CD14-positive monocyte (primary cell): Measurements from ENCODE around the gene ADGRL4. TPM values are rescaled to one million over a fixed set of nuclear protein-coding genes. Genes with fewer than 3 reads are reported as not detected.

ENCODE experiments used
- DNase-seq, 3 donors: peaks; one replicate each; pipeline ENCODE4 v3.0.0-alpha.2; 2011 to 2022
- H2AFZ ChIP-seq: 2 replicates; pipeline ENCODE4 v1.6.0; 2012; ENCODE audit warnings: mild to moderate bottlenecking, low read depth, low read length, inconsistent platforms; ENCODE audit not compliant: insufficient read depth, poor library complexity, severe bottlenecking
- H3K27ac ChIP-seq, 2 donors: 1 replicate in 1 of 2; 2 replicates in 1 of 2; pipeline ENCODE4 v1.5.1; 2012 to 2013; ENCODE audit warnings: low read length in 2 of 2, control low read depth in 1 of 2, inconsistent platforms in 1 of 2, low read depth in 1 of 2, mild to moderate bottlenecking in 1 of 2
- H3K27me3 ChIP-seq, 2 donors: one replicate each; pipeline versions ENCODE4 v1.6.0 to v1.6.1; 2011 to 2013; ENCODE audit warnings: low read length in 2 of 2; ENCODE audit not compliant: control insufficient read depth in 2 of 2, insufficient read depth in 2 of 2
- H3K36me3 ChIP-seq, 2 donors: replicated peaks in 1 of 2; 1 replicate in 1 of 2; 2 replicates in 1 of 2; pipeline versions ENCODE4 v1.5.1 to v1.6.1; 2012 to 2013; ENCODE audit warnings: low read length in 2 of 2, control low read depth in 1 of 2, inconsistent platforms in 1 of 2, mild to moderate bottlenecking in 1 of 2; ENCODE audit not compliant: insufficient read depth in 2 of 2, control insufficient read depth in 1 of 2
- H3K4me1 ChIP-seq, 2 donors: 1 replicate in 1 of 2; 2 replicates in 1 of 2; pipeline versions ENCODE4 v1.5.1 to v1.6.1; 2012 to 2013; ENCODE audit warnings: low read length in 2 of 2, control low read depth in 1 of 2, inconsistent platforms in 1 of 2, mild to moderate bottlenecking in 1 of 2, moderate library complexity in 1 of 2; ENCODE audit not compliant: insufficient read depth in 2 of 2, control insufficient read depth in 1 of 2
- H3K4me2 ChIP-seq: replicated peaks from 2 replicates; pipeline ENCODE3; 2012; ENCODE audit warnings: low read length, moderate library complexity, mild to moderate bottlenecking; ENCODE audit not compliant: poor library complexity, severe bottlenecking; ENCODE audit errors: extremely low read depth
- H3K4me3 ChIP-seq, 3 experiments: fragments of 200-600 bp in 1 of 3; sonication (generic) in 1 of 3; replicated peaks in 1 of 3; 1 replicate in 2 of 3; 2 replicates in 1 of 3; pipeline ENCODE4 v1.5.1; 2011 to 2013; ENCODE audit warnings: low read length in 3 of 3, mild to moderate bottlenecking in 3 of 3, control low read depth in 2 of 3, low read depth in 2 of 3, inconsistent platforms in 1 of 3, moderate library complexity in 1 of 3
- H3K79me2 ChIP-seq: 2 replicates; pipeline ENCODE4 v1.6.0; 2012; ENCODE audit warnings: mild to moderate bottlenecking, control low read depth, inconsistent platforms, low read length, moderate library complexity; ENCODE audit not compliant: insufficient read depth
- H3K9ac ChIP-seq: 2 replicates; pipeline ENCODE4 v1.6.0; 2017; ENCODE audit warnings: low read length, mild to moderate bottlenecking; ENCODE audit not compliant: insufficient read depth, poor library complexity, severe bottlenecking
- H3K9me3 ChIP-seq, 2 donors: replicated peaks in 1 of 2; 1 replicate in 1 of 2; 2 replicates in 1 of 2; pipeline versions ENCODE4 v1.5.1 to v1.6.1; 2012 to 2013; ENCODE audit warnings: low read length in 2 of 2, control low read depth in 1 of 2; ENCODE audit not compliant: control insufficient read depth in 1 of 2, insufficient read depth in 1 of 2
- H4K20me1 ChIP-seq: 2 replicates; pipeline ENCODE4 v1.6.0; 2012; ENCODE audit warnings: mild to moderate bottlenecking, low read length, control low read depth, moderate library complexity; ENCODE audit not compliant: insufficient read depth
- H3K27ac Mint-ChIP-seq, 7 donors: one replicate each; pipeline ENCODE4 v1.8.0; 2020; ENCODE audit warnings: mild to moderate bottlenecking in 7 of 7, mixed read lengths in 7 of 7, moderate library complexity in 6 of 7, inconsistent platforms in 2 of 7
- H3K27me3 Mint-ChIP-seq, 3 donors: one replicate each; pipeline ENCODE4 v1.8.0; 2021 to 2022; ENCODE audit warnings: low read depth in 3 of 3, mild to moderate bottlenecking in 3 of 3, mixed read lengths in 3 of 3, moderate library complexity in 3 of 3, inconsistent platforms in 1 of 3
- H3K36me3 Mint-ChIP-seq, 2 donors: one replicate each; pipeline ENCODE4 v1.8.0; 2020; ENCODE audit warnings: mixed read lengths in 2 of 2, inconsistent platforms in 1 of 2, mild to moderate bottlenecking in 1 of 2
- H3K4me1 Mint-ChIP-seq: one replicate; pipeline ENCODE4 v1.8.0; 2020; ENCODE audit warnings: mild to moderate bottlenecking, mixed read lengths
- H3K4me3 Mint-ChIP-seq, 2 donors: one replicate each; pipeline ENCODE4 v1.8.0; 2020; ENCODE audit warnings: mild to moderate bottlenecking in 2 of 2, mixed read lengths in 2 of 2, moderate library complexity in 1 of 2
- H3K9me3 Mint-ChIP-seq, 7 donors: one replicate each; pipeline ENCODE4 v1.8.0; 2020 to 2022; ENCODE audit warnings: mixed read lengths in 7 of 7, mild to moderate bottlenecking in 6 of 7, moderate library complexity in 6 of 7, inconsistent platforms in 2 of 7
- CTCF ChIP-seq: fragments of 200-600 bp; IDR thresholded peaks from one replicate; pipeline ENCODE4 v1.8.0; 2022; ENCODE audit warnings: antibody characterized with exemption, mild to moderate bottlenecking
- WGBS: methylation state at CpG from one replicate; pipeline ENCODE4 v1.1.5; 2013; ENCODE audit warnings: missing lambda C conversion rate; ENCODE audit not compliant: insufficient coverage; 5-methylcytosine and 5-hydroxymethylcytosine counted together
- intact Hi-C, 2 donors: fragments of 100-400 bp; cut with micrococcal nuclease; formaldehyde crosslinking; loops; one replicate each; pipeline versions ENCODE4 v1.15.0 to v1.15.1; 2023
- polyA plus RNA-seq, 3 donors: library from polyadenylated mRNA; depleted of rRNA in 1 of 3; unstranded in 2 of 3; stranded (reverse) in 1 of 3; fragments of 300-500 nt in 2 of 3; fragments of >200 nt in 1 of 3; fragmentation: Illumina TruSeq in 2 of 3; gene quantifications; 1 replicate in 2 of 3; 2 replicates in 1 of 3; pipeline ENCODE4 v1.2.3, GENCODE V29; 2012 to 2021

Gene ADGRL4
- polyA plus RNA-seq, 3 donors, result not detected

- WGBS, result 0% methylated on average over 1 of the region's 2 CpGs
- Histone ChIP-seq H3K4me1 (peaks cover 9 to 19% of the 10 kb centered on the region in 2 donors), H3K9ac (no peak overlapping the region), H3K4me2 (no peak overlapping the region), H3K79me2 (no peaks in the 10 kb centered on the region), H4K20me1 (no peaks in the 10 kb centered on the region), H3K4me3 (no peak overlapping the region), H2AFZ (no peak overlapping the region), H3K27me3 (no peaks in the 10 kb centered on the region), H3K9me3 (no peaks in the 10 kb centered on the region), H3K27ac (no peak overlapping the region), H3K36me3 (no peaks in the 10 kb centered on the region)
- intact Hi-C loops, result no loop called here
- H3K36me3 Mint-ChIP-seq, result no peaks in the 10 kb centered on the region
- TF ChIP-seq CTCF, result no peak
- no peak overlapping the region for H3K4me3 Mint-ChIP-seq
- peak in 1 of 3 donors; percentile 0 for DNase-seq
- H3K27me3 Mint-ChIP-seq, result no peaks in the 10 kb centered on the region
- peaks cover 0 to 6% (median 0%) of the 10 kb centered on the region in 7 donors for H3K9me3 Mint-ChIP-seq
- H3K4me1 Mint-ChIP-seq, result peaks cover 32% of the 10 kb centered on the region
- no peak overlapping the region for H3K27ac Mint-ChIP-seq
Observed at GRCh38 chr1:78913950-78914349, 92.6 kb downstream of the ADGRL4 start.

GRCh38 chr1:78911956-78912880 is 94.3 kb downstream of the ADGRL4 start:
- Mint-ChIP-seq H3K27ac (peak overlapping the region in 5 of 7 donors; percentile 7 to 57 (median 39)), H3K4me3 (peak overlapping the region in 1 of 2 donors; percentile 72), H3K9me3 (peaks cover 0 to 6% (median 2%) of the 10 kb centered on the region in 7 donors), H3K36me3 (no peaks in the 10 kb centered on the region), H3K27me3 (no peaks in the 10 kb centered on the region), H3K4me1 (peaks cover 32% of the 10 kb centered on the region)
- Histone ChIP-seq H3K36me3 (no peaks in the 10 kb centered on the region), H3K9ac (no peak overlapping the region), H3K4me1 (peaks cover 9 to 19% of the 10 kb centered on the region in 2 donors), H3K27me3 (no peaks in the 10 kb centered on the region), H3K4me3 (peak overlapping the region in 1 of 3 experiments; percentile 1), H3K9me3 (no peaks in the 10 kb centered on the region), H2AFZ (no peak overlapping the region), H3K27ac (no peak overlapping the region), H3K4me2 (no peak overlapping the region), H4K20me1 (no peaks in the 10 kb centered on the region), H3K79me2 (no peaks in the 10 kb centered on the region)
- intact Hi-C loops, result no loop called here
- TF ChIP-seq CTCF, result no peak
- no CpG with 5 or more reads among the region's 3 CpGs for WGBS
- DNase-seq, result peak; percentile 15 to 54 (median 19)
